Measurements from ENCODE around the gene SERPINI2.
"Not testable (repeated sequence)": the region's sequence is repeated elsewhere in the genome, so short reads cannot be mapped to it uniquely, and the experiment has no call there.

The SERPINI2 gene

GRCh38 chr3:167445491-167445890 is 28.4 kb downstream of the SERPINI2 start:
- DNase-seq: no peak

DNA sequence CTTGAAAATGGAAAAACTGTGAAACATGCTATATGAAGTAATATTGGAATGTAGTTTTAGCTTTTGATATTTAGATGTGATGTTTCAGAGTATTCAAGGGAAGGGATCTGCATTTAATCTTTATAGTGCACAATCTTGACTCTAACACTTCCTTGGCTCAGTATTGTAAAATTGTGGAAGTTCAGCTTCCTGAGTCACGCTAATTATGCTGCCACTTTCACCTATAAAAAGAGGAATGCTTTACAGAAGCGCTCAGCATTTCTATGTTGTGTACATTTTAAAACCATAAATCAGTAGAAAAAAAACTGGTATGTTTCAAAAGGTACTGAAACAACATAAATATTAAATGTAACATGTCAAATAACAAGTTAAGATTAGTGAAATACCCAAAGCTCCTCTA is 32.6 kb downstream of the SERPINI2 start:
- DNase-seq: no peak

- no peak for DNase-seq
Observed at GRCh38 chr3:167437428-167438139, 36.3 kb downstream of the SERPINI2 start.

DNA sequence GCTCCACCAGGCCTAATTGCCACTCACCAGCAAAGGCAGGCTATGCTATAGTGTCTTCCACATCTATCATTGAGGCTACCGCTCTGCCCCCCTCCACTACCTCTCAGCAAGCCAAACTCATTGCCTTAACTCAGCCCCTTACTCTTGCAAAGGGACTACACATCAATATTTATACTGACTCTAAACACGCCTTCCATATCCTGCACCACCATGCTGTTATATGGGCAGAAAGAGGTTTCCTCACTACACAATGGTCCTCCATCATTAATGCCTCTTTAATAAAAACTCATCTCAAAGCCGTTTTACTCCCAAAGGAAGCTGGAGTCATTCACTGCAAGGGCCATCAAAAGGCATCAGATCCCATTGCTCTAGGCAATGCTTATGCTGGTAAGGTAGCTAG is 46.9 kb downstream of the SERPINI2 start:
- not testable (repeated sequence) for DNase-seq

DNA sequence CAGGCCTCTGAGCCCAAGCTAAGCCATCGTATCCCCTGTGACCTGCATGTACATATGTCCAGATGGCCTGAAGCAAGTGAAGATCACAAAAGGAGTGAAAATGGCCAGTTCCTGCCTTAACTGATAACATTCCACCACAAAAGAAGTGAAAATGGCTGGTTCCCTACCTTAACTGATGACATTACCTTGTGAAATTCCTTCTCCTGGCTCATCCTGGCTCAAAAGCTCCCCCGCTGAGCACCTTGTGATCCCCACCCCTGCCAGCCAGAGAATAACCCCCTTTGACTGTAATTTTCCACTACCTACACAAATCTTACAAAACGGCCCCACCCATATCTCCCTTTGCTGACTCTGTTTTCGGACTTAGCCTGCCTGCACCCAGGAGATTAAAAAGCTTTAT is 51.4 kb downstream of the SERPINI2 start:
- not testable (repeated sequence) for DNase-seq

- no peak for DNase-seq
Observed at GRCh38 chr3:167409611-167410010, 64.2 kb downstream of the SERPINI2 start.

DNA sequence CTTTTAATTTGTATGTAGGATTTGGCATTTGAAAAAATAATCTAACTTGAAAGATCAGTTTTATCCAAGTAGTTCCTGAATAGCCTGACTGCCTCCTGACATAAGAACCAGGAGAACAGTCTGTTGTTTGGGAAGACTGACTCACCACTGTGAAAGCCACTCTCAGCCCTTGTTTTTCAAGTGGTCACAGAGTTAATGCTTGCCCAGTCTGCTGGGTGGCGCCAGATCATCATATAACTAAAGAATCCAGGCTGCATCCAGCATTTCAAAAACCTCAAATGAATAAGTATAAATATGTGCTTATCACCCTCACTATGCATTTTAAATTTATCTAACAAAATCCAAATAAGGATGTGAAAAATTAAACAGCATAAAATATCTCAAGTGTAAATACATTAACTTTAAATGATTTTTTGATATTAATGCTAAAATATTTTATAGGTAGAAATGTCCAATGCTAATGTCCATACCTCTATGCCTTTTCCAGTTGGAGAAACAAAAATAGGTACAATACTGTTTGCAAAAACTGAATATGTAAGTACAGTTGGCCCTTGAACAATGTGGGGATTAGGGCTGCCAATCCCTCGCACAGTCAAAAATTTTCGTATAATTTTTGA is 66.9 kb downstream of the SERPINI2 start:
- DNase-seq: peak; percentile 63

DNA sequence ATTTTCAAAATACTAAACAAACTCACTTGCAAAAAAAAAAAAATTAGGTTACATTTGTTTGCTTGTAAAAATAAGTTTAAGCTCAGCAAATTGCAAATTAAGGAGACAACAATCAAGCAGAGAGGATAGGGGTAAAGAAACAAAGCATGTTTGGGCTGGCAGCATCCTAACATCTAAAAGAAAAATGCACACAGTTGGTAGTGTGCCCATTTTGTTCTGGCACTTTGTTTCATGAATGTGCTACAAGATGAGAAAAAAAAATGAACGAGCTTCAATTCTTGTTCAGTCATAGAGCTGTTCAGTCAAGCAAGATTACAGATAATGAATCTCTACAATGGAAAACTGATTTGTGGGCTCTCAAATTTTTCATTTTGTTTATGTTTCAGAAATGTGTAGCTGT is 76.0 kb downstream of the SERPINI2 start:
- DNase-seq: no peak

- no peak for DNase-seq
Observed at GRCh38 chr3:167396075-167396474, 77.8 kb downstream of the SERPINI2 start.

GRCh38 chr3:167394003-167394402 is 79.8 kb downstream of the SERPINI2 start:
- DNase-seq: no peak
